Esophagus muscularis mucosa (tissue), 4 donors: ENCODE measurements around the gene ARHGAP23. TPM values are rescaled to one million over a fixed set of nuclear protein-coding genes. Genes with fewer than 3 reads are reported as not detected.

Source experiments
- DNase-seq: peaks from one replicate; pipeline ENCODE4 v3.0.0-alpha.2; 2017; ENCODE audit errors: extremely low spot score
- H3K27ac ChIP-seq, 4 donors: fragments of 200-600 bp; sonication (generic); replicated peaks in 1 of 4; 1 replicate in 3 of 4; 2 replicates in 1 of 4; pipeline ENCODE4 v1.5.1; 2016 to 2019; ENCODE audit warnings: mild to moderate bottlenecking in 1 of 4
- H3K27me3 ChIP-seq, 4 donors: fragments of 200-600 bp; sonication (generic); one replicate each; pipeline versions ENCODE4 v1.5.1 to v1.6.0; 2016 to 2019
- H3K36me3 ChIP-seq, 4 donors: fragments of 200-600 bp; sonication (generic); one replicate each; pipeline ENCODE4 v1.5.1; 2016 to 2019
- H3K4me1 ChIP-seq, 4 donors: fragments of 200-600 bp; sonication (generic); one replicate each; pipeline ENCODE4 v1.5.1; 2016 to 2019
- H3K4me3 ChIP-seq, 4 donors: fragments of 200-600 bp; sonication (generic); 1 replicate in 2 of 4; 2 replicates in 2 of 4; pipeline ENCODE4 v1.5.1; 2016 to 2019; ENCODE audit warnings: mild to moderate bottlenecking in 4 of 4, moderate library complexity in 1 of 4
- H3K9me3 ChIP-seq, 4 donors: fragments of 200-600 bp; sonication (generic); 1 replicate in 3 of 4; 2 replicates in 1 of 4; pipeline ENCODE4 v1.5.1; 2016 to 2019
- EP300 ChIP-seq: sonication (generic); formaldehyde crosslinking; IDR thresholded peaks from one replicate; pipeline ENCODE4 v1.6.1; 2017; ENCODE audit warnings: antibody characterized with exemption
- POLR2A ChIP-seq: fragments of 450-650 bp; IDR thresholded peaks from one replicate; pipeline ENCODE4 v1.6.1; 2017; ENCODE audit warnings: antibody characterized with exemption, moderate library complexity, mild to moderate bottlenecking, low read depth
- POLR2AphosphoS5 ChIP-seq, 2 donors: sonication (generic); formaldehyde crosslinking; IDR thresholded peaks; one replicate each; pipeline ENCODE4 v1.6.1; 2017; ENCODE audit warnings: antibody characterized with exemption in 2 of 2
- WGBS: methylation state at CpG from one replicate; pipeline ENCODE4 v1.1.5; 2018; 5-methylcytosine and 5-hydroxymethylcytosine counted together
- intact Hi-C: fragments of 100-400 bp; cut with DNase I; formaldehyde crosslinking; loops from one replicate; pipeline ENCODE4 v1.15.1; 2023
- total RNA-seq, 4 donors: library from RNA; depleted of rRNA; stranded (reverse); fragments of >200 nt; gene quantifications; one replicate each; pipeline versions ENCODE4 v1.1.0 to v1.2.1, GENCODE V29; 2016
- TF ChIP-seq, protein P1 (sequence below), 3 experiments: fragments of 200-600 bp in 2 of 3; fragments of 450-650 bp in 1 of 3; sonication (generic) in 2 of 3; IDR thresholded peaks; one replicate each; pipeline ENCODE4 v1.5.1; 2017 to 2019; ENCODE audit warnings: antibody characterized with exemption in 3 of 3, mild to moderate bottlenecking in 2 of 3, moderate library complexity in 1 of 3

The ARHGAP23 gene
- total RNA-seq, 4 donors from 2014 or later = 58.6 to 150 (median 104) TPM

DNA sequence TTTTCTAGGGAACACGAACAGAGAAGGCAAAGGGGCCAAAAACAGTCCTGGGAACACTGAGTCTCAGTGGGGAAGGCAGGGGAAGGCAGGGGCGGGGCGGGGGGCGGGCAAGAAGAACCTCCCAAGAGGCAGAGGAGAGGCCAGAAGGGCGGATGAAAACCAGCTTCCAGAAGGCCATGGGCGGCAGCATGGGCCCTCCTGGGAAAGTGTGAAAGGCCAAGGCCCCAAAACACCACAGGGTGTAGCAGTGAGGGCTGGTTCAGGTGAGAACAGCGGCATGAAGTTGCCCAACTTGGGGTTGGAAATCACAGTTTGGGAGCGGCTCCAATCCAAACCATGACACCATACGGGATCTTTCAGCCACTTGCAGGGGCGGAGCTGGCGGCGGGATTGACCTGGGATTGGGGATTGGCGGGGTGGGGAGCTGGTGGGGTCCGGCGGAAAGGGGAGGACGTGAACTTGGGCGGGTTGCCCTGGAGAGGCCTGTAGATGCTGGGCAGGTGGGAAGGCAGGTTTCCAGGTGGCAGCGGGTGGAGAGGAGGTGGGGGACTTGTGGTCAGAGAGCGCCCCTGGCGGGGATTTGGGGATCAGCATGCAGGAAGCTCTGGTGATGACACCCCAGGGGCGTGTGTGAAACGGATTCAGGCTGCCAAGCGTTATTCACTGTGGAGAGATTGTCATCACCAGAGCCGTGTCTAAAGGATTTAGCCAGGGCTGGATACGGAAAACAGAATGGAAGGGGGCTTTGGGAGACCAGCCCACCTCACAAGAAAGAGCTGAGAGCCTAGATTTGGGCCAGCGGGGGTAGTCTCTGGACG lies 80.9 kb downstream of the ARHGAP23 start:
- DNase-seq = peak; percentile 96
- peaks cover 19 to 42% (median 35%) of the 10 kb centered on the region in 4 donors for H3K36me3 ChIP-seq
- intact Hi-C loops = no loop called here
- H3K27ac ChIP-seq = peak overlapping the region in 2 of 4 donors; percentile 27 to 50
- H3K9me3 ChIP-seq = no peaks in the 10 kb centered on the region
- 51% methylated on average over 18 of the region's 27 CpGs for WGBS
- peak; percentile 20 to 28 for TF ChIP-seq POLR2AphosphoS5 (IDR thresholded peaks at IDR 0.05)
- TF ChIP-seq, protein P1, sequence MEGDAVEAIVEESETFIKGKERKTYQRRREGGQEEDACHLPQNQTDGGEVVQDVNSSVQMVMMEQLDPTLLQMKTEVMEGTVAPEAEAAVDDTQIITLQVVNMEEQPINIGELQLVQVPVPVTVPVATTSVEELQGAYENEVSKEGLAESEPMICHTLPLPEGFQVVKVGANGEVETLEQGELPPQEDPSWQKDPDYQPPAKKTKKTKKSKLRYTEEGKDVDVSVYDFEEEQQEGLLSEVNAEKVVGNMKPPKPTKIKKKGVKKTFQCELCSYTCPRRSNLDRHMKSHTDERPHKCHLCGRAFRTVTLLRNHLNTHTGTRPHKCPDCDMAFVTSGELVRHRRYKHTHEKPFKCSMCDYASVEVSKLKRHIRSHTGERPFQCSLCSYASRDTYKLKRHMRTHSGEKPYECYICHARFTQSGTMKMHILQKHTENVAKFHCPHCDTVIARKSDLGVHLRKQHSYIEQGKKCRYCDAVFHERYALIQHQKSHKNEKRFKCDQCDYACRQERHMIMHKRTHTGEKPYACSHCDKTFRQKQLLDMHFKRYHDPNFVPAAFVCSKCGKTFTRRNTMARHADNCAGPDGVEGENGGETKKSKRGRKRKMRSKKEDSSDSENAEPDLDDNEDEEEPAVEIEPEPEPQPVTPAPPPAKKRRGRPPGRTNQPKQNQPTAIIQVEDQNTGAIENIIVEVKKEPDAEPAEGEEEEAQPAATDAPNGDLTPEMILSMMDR (IDR thresholded peaks at IDR 0.05) = peak; percentile 61 to 85 (median 62)
- TF ChIP-seq POLR2A = no peak
- no peak for TF ChIP-seq EP300
- peaks cover 11 to 38% (median 33%) of the 10 kb centered on the region in 4 donors for H3K4me1 ChIP-seq
- peaks cover 0 to 14% (median 0%) of the 10 kb centered on the region in 4 donors for H3K27me3 ChIP-seq
- H3K4me3 ChIP-seq = peak overlapping the region; percentile 31 to 40 (median 36)

DNA sequence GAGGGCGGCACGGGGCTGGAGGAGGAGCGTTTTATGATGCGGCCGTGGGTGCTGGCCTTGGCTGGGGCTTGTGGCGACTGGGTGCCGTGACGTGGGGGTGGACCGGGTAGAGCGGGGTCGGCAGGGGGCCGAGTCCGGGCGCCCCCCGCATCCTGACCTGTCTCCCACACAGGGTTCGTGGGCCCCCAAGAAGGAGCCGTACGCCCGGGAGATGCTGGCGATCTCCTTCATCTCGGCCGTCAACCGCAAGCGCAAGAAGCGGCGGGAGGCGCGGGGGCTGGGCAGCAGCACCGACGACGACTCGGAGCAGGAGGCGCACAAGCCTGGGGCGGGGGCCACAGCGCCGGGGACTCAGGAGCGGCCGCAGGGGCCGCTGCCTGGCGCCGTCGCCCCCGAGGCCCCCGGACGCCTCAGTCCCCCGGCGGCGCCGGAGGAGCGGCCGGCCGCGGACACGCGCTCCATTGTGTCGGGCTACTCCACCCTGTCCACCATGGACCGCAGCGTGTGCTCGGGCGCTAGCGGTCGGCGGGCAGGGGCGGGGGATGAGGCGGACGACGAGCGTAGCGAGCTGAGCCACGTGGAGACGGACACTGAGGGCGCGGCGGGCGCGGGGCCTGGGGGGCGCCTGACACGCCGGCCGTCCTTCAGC lies 81.6 kb downstream of the ARHGAP23 start:
- H3K4me1 ChIP-seq = peaks cover 11 to 38% (median 33%) of the 10 kb centered on the region in 4 donors
- peaks cover 0 to 14% (median 0%) of the 10 kb centered on the region in 4 donors for H3K27me3 ChIP-seq
- H3K27ac ChIP-seq = peak overlapping the region in 2 of 4 donors; percentile 27 to 50
- DNase-seq = no peak
- peaks cover 16 to 36% (median 28%) of the 10 kb centered on the region in 4 donors for H3K36me3 ChIP-seq
- intact Hi-C loops = loop anchor here (10.0 kb wide), 1 partner anchor 155 kb away; no protein-coding TSS in a partner anchor
- peak overlapping the region; percentile 31 to 40 (median 36) for H3K4me3 ChIP-seq
- WGBS = 17% methylated on average over 9 of the region's 80 CpGs
- H3K9me3 ChIP-seq = no peaks in the 10 kb centered on the region
- TF ChIP-seq, protein P1 (IDR thresholded peaks at IDR 0.05) = no peak
- TF ChIP-seq POLR2A (no peak), EP300 (no peak), POLR2AphosphoS5 (IDR thresholded peaks at IDR 0.05) (no peak)

DNA sequence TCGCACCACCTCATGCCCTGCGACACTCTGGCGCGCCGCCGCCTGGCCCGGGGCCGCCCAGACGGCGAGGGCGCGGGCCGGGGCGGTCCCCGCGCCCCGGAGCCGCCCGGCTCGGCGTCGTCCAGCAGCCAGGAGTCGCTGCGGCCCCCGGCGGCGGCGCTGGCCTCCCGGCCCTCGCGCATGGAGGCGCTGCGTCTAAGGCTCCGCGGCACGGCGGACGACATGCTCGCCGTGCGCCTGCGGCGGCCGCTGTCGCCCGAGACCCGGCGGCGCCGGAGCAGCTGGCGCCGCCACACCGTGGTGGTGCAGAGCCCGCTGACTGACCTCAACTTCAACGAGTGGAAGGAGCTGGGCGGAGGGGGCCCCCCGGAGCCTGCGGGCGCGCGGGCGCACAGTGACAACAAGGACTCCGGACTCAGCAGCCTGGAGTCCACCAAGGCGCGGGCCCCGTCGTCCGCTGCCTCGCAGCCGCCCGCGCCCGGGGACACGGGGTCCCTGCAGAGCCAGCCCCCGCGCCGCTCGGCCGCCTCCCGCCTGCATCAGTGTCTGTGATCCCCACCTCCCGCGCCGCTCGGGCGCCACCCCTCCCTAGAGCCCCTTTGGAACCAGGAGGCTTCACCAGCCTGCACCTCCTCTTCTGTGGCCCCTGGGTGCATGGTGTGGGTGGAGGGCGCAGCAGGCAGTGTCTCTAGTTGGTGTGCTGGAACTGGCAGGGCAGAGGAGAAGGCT lies 82.3 kb downstream of the ARHGAP23 start:
- peak overlapping the region; percentile 31 to 40 (median 36) for H3K4me3 ChIP-seq
- H3K4me1 ChIP-seq = peaks cover 11 to 38% (median 33%) of the 10 kb centered on the region in 4 donors
- no peaks in the 10 kb centered on the region for H3K9me3 ChIP-seq
- 89% methylated on average over 1 of the region's 86 CpGs for WGBS
- H3K36me3 ChIP-seq = peaks cover 13 to 29% (median 22%) of the 10 kb centered on the region in 4 donors
- intact Hi-C loops = loop anchor here (10.0 kb wide), 1 partner anchor 154 kb away; no protein-coding TSS in a partner anchor
- DNase-seq = no peak
- peak overlapping the region in 1 of 4 donors; percentile 50 for H3K27ac ChIP-seq
- TF ChIP-seq EP300 = no peak
- TF ChIP-seq POLR2AphosphoS5 (IDR thresholded peaks at IDR 0.05) = peak in 1 of 2 donors; percentile 23
- no peak for TF ChIP-seq POLR2A
- TF ChIP-seq, protein P1 (IDR thresholded peaks at IDR 0.05) = peak in 2 of 3 experiments; percentile 10 to 21
- peaks cover 0 to 14% (median 0%) of the 10 kb centered on the region in 4 donors for H3K27me3 ChIP-seq
